GM10847 (cell line): Measurements from ENCODE around the gene ST6GALNAC5.

Experiments
- POLR2A ChIP-seq: IDR thresholded peaks from 2 replicates; pipeline ENCODE4 v1.6.1; 2011; ENCODE audit not compliant: insufficient read length; ENCODE audit errors: extremely low read depth

ST6GALNAC5 gene

GRCh38 chr1:76862447-76862846, 4.8 kb upstream of the ST6GALNAC5 start:
- no peak for TF ChIP-seq POLR2A

- TF ChIP-seq POLR2A = no peak
Observed at GRCh38 chr1:76864383-76864782, 2.9 kb upstream of the ST6GALNAC5 start.

DNA sequence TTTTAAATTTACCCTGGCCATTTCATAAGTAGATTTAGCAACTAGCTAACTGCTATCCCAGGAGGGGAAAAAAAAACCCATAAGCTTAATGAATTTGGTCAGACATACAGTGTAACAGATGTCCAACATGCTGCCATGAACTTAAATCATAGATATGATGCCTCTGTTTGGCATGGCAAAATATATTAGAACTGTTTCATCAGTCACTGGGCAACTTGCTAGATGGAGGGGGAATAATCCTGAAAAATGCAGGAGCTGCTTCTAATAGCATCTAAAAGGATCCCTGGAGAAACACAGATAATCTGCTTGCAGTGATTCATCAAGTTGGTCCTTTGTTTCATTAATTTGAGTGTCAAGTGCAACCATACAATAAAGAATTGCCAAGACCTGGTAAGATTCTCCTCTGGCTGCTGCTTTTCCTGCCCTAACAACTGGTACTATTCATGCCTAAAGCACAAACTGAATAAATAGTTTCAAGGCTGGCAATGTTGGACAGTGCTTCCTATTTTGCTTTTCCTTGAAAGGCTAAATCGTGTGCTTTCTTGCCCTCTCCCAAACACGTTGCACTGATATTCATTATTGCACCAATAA, 1.5 kb upstream of the ST6GALNAC5 start:
- TF ChIP-seq POLR2A = no peak

- no peak for TF ChIP-seq POLR2A
Observed at GRCh38 chr1:76866566-76866965, 714 bp upstream of the ST6GALNAC5 start.

DNA sequence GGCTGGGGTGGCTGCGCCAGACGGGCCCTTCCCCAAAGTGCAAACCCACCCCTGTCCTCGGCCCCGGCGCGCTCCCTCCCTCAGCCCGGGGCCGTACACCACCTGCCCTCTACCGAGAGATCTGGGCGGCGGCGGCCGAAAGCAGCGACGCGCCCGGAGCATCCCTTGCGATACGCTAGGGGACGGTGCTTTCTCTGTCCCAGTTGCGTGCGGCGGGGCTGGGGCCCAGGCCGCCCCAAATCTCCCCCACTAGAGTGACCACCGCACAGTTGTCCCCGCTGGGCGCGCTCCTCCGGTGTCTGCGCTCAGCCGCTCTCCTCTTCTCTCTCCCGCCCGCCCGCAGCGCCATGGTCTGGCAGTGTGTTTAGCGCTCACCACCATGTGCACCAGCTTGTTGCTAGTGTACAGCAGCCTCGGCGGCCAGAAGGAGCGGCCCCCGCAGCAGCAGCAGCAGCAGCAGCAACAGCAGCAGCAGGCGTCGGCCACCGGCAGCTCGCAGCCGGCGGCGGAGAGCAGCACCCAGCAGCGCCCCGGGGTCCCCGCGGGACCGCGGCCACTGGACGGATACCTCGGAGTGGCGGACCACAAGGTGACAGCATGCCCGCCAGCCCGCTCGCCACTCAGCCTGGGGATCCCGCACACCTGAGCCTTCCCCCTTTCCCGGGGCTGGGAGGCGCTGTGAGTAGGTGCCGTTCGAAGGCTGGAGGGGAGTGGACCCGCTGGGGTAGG, 1.0 kb downstream of the ST6GALNAC5 start:
- TF ChIP-seq POLR2A = no peak

GRCh38 chr1:76868916-76869315, 1.6 kb downstream of the ST6GALNAC5 start:
- TF ChIP-seq POLR2A = no peak

DNA sequence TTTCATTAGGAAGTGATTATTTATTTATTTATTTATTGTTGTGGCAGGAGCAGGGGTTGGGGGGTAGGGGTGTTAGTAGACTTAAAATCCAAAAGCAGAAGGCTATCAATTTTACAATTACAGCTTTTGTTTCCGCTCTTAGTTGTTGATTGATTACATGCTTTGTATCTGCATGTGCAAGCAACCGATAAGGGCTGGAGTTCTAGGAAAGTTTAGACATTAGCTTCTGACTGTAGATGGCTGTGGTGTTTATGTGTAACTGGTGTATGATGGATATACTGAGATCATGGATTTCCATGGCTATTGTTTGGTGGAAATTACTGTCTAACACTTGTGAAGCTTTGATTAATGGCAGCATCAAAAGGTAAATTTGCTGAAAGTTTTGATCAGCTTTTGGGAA, 2.8 kb downstream of the ST6GALNAC5 start:
- TF ChIP-seq POLR2A = no peak

- TF ChIP-seq POLR2A = no peak
Observed at GRCh38 chr1:76871355-76871974, 4.2 kb downstream of the ST6GALNAC5 start.

DNA sequence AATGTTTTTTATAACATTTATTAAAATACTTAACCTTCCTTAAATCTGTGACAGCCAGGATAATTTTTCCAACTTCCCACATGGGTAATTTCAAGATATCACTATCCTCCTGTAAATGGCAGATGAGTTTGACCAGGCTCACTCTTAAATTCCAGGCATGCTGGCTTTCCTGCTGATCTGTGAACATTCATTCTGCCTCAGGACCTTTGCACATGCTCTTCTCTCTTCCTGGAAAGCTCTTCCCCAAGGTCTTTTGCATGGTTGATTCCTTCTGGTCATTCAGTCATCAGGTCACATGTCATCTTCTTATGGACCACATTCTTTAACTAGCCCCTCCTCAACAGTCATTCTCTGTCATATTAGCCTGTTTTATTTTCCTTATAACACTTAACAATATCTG, 5.7 kb downstream of the ST6GALNAC5 start:
- no peak for TF ChIP-seq POLR2A

GRCh38 chr1:76876655-76877395, 9.5 kb downstream of the ST6GALNAC5 start:
- no peak for TF ChIP-seq POLR2A

GRCh38 chr1:76881762-76882161, 14.5 kb downstream of the ST6GALNAC5 start:
- TF ChIP-seq POLR2A = no peak

DNA sequence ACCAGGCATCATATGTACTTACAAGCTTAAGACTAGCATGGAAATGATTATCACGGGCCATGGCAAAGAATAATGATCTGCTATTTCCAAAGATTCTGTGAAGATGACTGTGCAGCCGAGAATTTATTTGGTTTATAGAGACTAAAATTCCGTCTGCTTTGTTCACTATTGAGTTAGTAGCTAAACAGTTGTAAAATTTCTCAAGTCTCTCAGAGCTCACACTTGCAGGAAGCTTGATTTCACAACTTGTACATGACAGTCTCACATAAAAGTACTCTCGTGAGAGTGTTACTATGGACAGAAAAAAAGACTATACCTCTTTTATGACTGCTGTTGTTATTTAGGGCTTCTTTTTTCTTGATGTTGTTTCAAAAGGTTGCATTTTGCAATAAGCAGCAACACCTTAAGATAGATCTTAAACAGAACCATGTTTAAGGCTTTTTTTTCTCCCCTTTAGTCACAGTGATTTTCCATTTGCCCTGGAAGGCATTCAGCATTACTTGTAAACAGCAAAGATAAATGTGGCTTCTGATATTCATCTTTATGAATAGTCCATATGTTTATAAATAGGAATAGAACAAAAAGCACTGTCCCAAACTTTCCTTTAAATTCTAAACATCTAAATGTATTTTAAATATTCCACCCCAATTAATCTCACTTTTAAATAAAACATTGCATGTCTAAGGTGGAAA, 24.8 kb downstream of the ST6GALNAC5 start:
- TF ChIP-seq POLR2A = no peak

DNA sequence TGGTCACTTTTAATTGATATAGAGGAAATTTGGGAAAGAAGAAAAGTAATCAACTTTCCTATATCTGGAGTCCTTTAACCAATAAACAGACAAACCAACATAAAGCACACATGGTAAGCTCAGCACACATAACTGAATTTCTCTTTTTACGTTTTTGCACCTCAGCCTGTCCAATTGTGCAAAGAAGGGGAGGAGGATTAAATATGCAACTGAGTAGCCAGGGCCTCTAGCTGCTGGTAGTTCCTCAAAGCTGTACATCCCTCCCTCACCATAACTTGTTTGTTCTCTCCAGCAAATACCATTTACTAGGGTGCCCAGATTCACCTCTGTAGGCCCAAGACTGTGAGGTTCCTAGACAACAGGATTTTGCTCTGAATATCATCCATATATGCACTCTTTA, 25.4 kb downstream of the ST6GALNAC5 start:
- TF ChIP-seq POLR2A = no peak

- no peak for TF ChIP-seq POLR2A
Observed at GRCh38 chr1:76901158-76901767, 34.0 kb downstream of the ST6GALNAC5 start.
